Hypothalamus (tissue), 51 donors: ENCODE results near the gene RBM8A.
A peak's percentile ranks its signal among the peaks of the same experiment; 100 is the strongest.

Source experiments
- DNase-seq, 51 donors: peaks; one replicate each; lab custom pipeline; 2025; lab: John Stamatoyannopoulos, UW

Gene RBM8A

GRCh38 chr1:145885738-145886287 lies 41.5 kb downstream of the RBM8A start, which contains the start of gene ANKRD35:
TSS of gene ANKRD35 (minus strand) at chr1:145885866. CDS start at chr1:145885758, 108 bp downstream.
- DNase-seq = peak in 50 of 51 donors; percentile 33 to 91 (median 72)

GRCh38 chr1:145884675-145885074 lies 42.6 kb downstream of the RBM8A start:
- no peak for DNase-seq

DNA sequence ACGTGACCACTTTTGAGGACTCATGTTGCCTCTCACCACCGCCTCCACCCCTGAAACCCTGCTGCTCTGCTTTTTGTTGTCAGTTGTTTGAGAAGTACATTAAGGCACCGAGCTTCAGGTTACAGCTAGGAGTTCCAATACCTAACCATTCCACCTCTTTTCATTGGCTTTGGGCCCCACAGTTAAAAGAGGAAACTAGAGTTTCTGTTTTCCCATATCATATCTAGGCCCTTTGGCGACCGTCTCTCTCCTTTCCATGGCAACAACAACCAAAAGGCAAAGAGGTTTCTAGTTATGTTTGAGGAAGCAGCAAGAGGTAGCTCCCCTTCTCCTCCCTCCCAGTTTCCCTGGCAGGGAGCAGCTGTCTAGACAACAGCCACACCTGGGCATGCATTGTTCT lies 47.5 kb downstream of the RBM8A start:
- DNase-seq = peak in 1 of 51 donors; percentile 40

DNA sequence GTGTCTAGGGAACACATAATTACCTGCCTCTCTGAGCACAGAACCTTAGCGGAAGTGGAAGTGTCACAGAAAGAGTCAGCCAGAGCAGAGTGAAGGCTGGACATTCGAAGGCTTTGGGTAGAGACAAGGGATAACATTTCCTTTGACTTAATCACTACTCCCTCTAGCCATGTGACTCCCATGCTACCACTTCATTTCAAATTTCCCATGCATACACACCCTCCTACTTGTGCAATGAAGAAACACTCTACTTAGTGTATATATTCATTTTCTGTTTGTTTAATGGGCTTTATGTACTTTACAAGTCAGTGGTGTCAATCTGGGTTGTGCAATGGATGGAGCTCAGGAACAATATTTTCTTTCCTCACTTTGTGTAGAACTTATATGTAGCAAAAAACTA lies 48.6 kb downstream of the RBM8A start:
- no peak for DNase-seq

GRCh38 chr1:145877923-145878486 lies 49.3 kb downstream of the RBM8A start:
- no peak for DNase-seq

DNA sequence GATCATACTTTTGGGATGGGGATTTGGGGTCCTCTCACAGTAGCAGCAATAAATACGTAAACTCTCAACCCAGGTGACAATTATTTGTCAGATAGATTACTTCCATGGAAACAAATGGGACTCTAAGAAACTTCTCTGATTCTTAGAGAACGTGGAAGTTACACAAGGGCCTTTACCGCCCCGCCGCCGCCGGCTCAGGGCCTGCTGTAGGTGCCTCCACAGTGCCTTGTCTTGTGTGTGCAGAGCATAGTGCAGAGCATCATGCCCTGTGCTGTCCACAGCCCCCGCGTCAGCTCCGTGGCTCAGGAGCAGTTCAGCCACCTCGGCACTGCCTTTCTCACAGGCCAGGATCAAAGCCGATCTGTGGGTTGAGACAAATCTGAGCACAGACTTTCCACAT lies 52.6 kb downstream of the RBM8A start:
- no peak for DNase-seq

- DNase-seq = peak in 49 of 51 donors; percentile 8 to 79 (median 48)
Observed at GRCh38 chr1:145871994-145872924, 55.0 kb downstream of the RBM8A start.
